Amniotic epithelial cell (primary cell): ENCODE data around the gene STK38.
A peak's percentile ranks its signal among the peaks of the same experiment; 100 is the strongest.

ENCODE experiments used
- DNase-seq: peaks from one replicate; pipeline ENCODE4 v3.0.0-alpha.2; 2010; ENCODE audit warnings: low read depth

The STK38 gene

DNA sequence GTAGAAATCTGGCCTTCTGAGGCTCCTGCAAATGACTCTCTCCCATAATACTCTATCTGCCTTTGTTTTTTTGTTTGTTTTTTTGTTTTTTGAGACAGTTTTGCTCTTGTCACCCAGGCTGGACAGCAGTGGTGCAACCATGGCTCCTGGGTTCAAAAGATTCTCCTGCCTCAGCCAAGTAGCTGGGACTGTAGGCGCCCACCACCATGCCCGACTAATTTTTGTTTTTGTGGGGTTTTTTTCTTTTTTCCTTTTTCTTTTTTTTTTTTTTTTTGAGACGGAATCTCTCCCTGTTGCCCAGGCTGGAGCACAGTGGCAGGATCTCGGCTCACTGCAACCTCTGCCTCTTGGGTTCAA, 16.6 kb upstream of the STK38 start:
- no peak for DNase-seq

DNA sequence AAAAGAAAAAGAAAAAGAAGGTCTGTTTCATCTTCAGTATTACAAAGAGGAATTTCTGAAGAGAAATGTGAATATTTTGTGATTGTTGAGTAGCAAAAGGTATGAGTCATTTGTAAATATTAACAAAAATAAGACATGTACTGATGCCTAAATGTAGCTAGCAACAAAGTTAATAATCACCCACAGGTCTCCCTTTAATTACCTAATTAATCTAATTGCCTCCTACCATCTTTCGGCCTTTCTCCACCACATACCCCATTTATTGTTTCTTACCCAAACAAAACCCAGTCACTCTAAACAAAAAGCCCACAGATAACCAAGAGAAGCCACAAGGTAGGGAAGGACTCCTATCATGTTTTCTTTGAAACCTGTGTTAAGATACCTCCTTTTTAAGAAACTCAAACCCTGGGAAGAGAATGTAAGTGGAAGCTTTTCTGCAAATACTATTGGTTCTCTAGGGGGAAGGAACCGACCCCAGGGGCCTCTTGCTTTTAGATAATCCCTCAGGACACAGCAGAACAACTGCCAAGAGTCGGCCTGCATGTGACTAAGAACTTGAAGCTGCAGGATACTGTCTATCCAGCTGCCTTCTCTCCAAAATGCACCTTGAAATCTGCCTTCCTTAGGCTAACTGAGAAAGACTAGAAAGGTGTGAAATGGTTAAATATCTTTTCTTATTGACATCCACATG, 16.1 kb upstream of the STK38 start:
- no peak for DNase-seq

DNA sequence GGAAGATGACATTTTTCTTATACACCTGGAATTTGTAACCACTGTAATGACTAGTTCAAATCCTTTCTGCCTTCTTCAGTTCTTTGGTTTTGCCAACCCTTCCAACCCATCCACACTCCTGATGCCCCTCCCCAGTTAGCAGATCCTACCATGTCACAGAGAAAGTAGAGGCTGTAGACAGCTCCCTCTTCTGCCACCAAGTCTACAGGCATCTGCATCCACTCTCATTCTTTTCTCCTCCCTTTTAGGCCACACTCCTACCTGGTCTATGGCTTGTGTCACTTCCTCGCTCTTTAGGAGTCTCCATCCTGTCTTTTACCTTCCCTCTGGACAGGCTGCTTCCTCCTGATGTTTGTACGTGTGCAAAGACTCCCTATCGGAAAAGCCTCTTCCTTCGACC, 13.5 kb upstream of the STK38 start:
- DNase-seq, result no peak

- DNase-seq, result no peak
These were observed 11.9 kb upstream of the STK38 start for GRCh38 chr6:36559011-36559793.

- peak; percentile 21 for DNase-seq
These were observed 9.0 kb upstream of the STK38 start for GRCh38 chr6:36556281-36556680.

DNA sequence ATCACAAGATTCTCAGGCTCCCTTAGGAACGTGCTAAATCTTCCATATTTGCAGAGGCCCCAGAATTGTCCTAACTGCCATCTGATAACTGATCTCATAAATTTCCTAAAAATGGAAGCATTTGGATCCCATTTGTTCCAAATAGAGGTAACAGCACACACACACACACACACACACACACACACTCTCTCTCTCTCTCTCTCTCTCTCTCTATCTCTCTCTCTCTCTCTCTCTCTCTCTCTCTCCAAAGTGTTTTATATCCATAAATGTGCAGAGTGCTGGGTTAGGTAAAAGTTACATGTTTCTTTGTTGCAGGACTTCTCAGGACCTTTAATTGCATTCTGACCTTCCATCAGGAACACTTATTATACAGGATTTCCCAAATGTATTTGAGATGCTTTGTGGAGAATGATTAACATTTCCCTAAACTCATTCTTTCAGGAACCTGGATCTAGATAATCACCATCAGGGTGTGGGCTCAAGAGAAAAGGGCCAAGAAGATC, 8.5 kb upstream of the STK38 start:
- DNase-seq, result no peak

DNA sequence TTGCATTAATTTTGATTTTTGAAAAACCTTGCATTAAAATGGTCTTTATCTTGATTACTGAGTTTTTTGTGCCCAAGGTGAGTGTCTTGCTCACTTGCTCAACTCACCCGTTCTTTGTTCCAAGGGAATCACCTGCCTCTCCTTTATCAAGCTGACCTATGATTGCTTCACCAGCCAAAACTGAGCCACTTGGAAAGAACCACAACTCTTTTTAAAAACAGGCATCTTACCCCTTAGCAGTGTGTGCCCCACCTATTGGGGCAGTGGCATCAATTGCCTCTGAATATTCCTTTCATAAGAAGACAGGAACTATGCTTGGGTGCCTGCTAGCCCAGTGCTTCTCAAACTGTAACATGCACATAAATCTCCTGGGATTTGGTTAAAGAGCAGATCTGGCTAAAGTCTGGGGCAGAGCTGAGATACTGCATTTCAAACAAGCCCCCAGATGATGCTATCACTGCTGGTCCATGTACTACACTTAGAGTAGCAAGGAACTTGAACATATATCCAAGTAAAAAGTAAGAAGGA, 3.3 kb upstream of the STK38 start:
- DNase-seq, result no peak

- DNase-seq, result no peak
These were observed 1.1 kb upstream of the STK38 start for GRCh38 chr6:36548401-36548743.

GRCh38 chr6:36547646-36548400, 544 bp upstream of the STK38 start:
- no peak for DNase-seq

GRCh38 chr6:36546308-36546919, 865 bp downstream of the STK38 start:
- peak; percentile 31 for DNase-seq

- no peak for DNase-seq
These were observed 1.4 kb downstream of the STK38 start for GRCh38 chr6:36545767-36546307.

- no peak for DNase-seq
These were observed 3.1 kb downstream of the STK38 start for GRCh38 chr6:36544228-36544627.

DNA sequence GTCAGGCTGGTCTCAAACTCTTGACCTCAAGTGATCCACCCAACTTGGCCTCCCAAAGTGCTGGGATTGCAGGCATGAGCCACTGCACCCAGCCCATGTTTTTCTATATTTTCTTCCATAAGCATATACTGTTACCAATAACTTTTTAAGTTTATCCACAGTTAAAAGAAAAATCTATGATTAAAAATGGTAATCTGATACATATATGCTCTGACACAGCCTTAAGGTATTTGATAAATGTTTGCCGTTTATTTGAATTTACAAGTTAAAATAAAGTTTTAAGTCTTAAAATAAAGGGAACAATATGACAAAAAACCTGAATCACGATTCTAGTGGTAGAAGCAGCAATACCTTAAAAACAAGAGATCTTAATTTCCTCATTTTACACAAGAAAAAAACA, 5.2 kb downstream of the STK38 start:
- no peak for DNase-seq

DNA sequence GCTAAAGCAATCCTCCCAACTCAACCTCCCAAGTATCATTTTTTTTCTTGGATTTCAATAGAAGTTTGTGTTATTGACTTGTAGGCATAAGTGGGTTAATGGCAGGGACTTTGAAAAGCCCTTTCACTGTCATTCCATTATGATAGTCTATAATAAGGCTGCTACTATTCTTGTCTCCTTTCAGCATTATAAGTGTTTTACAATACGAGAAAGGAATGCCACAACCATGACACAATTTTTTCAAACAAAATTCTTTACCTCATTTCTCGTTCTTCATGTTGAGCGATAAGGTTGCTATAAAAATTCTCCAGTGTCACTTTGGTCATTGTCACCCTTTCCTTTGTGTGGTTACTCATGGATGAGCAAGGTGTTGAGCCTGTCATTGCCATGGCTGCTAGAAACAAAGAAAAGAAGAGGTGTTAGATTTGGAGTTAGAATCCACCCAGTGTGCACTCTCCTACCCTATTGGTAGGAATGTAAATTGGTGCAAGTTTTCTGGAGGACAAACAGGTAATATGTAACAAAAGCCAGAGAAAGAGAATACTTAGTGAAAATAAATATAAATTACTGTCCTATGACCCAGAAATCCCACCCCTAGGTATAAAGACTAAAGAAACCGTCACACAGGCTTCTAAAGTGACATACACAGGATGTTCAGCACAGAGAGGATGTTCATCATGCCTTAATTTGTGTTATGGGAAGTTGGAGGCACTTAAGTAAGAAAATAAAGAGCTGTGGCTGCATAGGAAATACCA, 7.3 kb downstream of the STK38 start:
- no peak for DNase-seq

DNA sequence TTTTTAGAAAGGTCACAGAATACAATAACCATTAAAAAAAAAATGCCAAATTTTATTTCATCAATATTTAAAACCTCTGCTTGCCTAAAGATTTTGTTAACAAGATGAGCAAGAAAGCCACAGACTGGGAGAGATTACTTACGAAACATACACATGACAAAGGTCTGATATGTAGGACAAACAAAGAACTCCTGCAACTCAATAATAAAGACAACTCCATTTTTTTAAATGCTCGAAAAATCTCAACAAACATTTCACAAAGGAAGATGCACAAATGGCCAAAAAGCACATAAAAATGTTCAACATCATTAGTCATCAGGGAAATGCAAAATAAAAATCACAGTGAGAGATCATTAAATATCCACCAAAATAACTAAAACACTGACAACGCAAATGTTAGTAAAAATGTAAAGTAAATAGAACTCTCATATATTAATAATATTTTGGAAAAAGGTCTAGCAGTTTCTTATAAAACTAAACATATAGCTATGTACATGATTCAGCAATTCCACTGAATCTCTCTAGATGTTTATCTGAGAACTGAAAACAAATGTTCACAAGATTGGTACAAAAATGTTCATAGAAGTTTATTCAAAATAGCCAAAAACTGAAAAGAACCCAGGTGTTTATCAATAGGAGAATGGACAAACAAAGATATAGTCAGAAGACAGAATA, 10.3 kb downstream of the STK38 start:
- DNase-seq, result no peak

GRCh38 chr6:36533321-36533720, 14.0 kb downstream of the STK38 start:
- DNase-seq, result peak; percentile 8

DNA sequence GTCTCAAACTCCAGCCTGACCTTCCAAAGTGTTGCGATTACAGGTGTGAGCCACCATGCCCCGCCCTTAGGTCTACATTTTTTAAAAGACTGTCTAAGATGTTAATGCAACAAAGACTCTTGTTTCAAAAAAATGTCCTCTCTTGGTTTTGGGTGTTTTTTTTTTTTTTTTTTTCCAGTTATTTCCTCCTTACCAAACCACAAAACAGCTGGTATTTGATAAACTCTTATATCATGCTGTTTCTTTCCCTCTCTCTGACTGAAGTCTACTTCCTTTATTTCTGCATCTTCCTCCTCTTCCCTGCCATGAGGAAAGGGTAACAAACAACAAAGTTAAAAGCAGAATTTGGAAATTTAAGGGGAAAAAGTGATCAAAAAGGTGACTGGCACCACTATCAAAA, 21.2 kb downstream of the STK38 start:
- DNase-seq, result no peak

GRCh38 chr6:36525346-36525745, 21.9 kb downstream of the STK38 start:
- DNase-seq, result no peak

GRCh38 chr6:36524871-36525270, 22.4 kb downstream of the STK38 start:
- no peak for DNase-seq

GRCh38 chr6:36523936-36524499, 23.3 kb downstream of the STK38 start:
- DNase-seq, result no peak
